ENCODE measurements around the gene LUZP1.
"Not testable (repeated sequence)": the region's sequence is repeated elsewhere in the genome, so short reads cannot be mapped to it uniquely, and the experiment has no call there.

Gene LUZP1

DNA sequence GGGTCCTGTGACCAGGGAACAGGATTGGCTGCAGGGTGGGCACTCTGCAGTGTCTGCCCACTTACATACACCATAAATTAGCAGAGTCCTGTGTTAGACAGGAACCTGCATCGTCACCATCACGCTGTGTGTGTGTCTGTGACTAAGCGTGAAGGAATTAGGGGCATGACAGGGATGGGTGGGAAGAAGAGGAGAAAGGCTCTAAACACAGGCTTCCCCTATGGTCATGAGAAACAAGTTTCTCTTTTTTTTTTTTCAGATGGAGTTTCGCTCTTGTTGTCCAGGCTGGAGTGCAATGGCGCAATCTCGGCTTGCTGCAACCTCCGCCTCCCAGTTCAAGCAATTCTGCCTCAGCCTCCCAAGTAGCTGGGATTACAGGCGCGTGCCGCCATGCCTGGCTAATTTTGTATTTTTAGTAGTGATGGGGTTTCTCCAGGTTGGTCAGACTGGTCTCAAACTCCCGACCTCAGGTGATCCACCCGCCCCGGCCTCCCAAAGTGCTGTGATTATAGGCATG lies 20.3 kb upstream of the LUZP1 start:
- DNase-seq (ENCODE audit: low read depth, low spot score), result not testable (repeated sequence)

- no peak for DNase-seq (ENCODE audit: low read depth, low spot score)
Observed at GRCh38 chr1:23188434-23188884, 19.8 kb upstream of the LUZP1 start.

DNA sequence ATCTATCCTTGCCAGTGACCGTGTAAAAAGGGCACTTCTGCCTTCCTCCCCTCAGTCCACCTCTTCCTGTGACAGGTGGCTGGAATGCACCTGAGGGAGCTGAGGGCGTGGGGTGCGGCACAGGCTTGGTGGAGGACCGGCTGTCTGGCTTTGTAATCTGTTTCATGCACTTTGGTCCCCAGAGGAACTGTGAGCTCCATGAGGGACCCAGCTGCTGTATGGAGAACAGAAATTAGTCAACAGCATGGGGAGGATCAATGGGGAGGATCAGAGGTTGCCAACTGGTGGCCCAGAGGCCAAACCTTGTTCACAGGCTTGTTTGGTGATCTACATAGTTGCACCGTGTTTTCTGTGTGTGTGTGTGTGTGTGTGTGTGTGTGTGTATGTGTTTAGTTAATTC lies 19.0 kb upstream of the LUZP1 start:
- no peak for DNase-seq (ENCODE audit: low read depth, low spot score)

- DNase-seq (ENCODE audit: low read depth, low spot score), result no peak
Observed at GRCh38 chr1:23185381-23185780, 16.7 kb upstream of the LUZP1 start.

GRCh38 chr1:23184212-23184934 lies 15.7 kb upstream of the LUZP1 start:
- DNase-seq (ENCODE audit: low read depth, low spot score), result no peak

- DNase-seq (ENCODE audit: low read depth, low spot score), result no peak
Observed at GRCh38 chr1:23179862-23180261, 11.2 kb upstream of the LUZP1 start.

- DNase-seq (ENCODE audit: low read depth, low spot score), result no peak
Observed at GRCh38 chr1:23178950-23179349, 10.3 kb upstream of the LUZP1 start.

DNA sequence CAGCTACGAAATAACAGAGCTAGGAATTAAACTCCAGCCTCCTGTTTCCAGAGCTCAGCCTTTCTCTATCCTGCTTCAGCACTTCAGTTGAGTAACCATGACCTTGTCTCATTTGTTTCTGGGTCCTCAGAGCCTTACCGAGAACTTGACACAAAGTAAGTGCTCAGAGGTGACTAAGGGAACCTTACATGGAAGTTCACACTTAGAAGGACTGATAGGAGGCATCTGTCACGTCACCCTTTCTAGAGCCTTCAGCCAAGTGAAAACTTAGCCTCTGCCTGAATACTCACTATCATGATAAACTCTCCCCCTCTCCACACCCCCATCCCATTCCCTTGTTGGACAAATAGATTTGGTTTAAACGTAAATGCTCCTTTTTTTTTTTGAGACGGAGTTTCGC lies 9.8 kb upstream of the LUZP1 start:
- DNase-seq (ENCODE audit: low read depth, low spot score), result no peak

GRCh38 chr1:23177438-23178380 lies 9.1 kb upstream of the LUZP1 start:
- DNase-seq (ENCODE audit: low read depth, low spot score), result no peak

DNA sequence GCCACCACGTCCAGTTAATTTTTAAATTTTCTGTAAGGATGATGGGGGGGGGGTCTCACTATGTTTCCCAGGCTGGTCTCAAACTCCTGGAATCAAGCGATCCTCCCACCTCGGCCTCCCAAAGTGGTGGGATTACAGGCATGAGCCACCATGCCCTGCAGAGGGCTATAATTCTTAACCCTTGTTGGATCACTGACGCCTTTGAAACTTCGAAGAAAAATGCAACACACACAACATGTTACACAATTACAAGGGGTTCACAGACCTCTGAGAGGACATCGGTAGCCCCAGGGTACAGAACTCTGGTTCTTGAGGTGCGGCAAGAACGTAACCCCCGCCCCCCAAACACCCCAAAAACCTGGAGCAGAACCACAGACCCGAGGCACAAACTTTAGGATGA lies 8.4 kb upstream of the LUZP1 start:
- DNase-seq (ENCODE audit: low read depth, low spot score), result no peak

DNA sequence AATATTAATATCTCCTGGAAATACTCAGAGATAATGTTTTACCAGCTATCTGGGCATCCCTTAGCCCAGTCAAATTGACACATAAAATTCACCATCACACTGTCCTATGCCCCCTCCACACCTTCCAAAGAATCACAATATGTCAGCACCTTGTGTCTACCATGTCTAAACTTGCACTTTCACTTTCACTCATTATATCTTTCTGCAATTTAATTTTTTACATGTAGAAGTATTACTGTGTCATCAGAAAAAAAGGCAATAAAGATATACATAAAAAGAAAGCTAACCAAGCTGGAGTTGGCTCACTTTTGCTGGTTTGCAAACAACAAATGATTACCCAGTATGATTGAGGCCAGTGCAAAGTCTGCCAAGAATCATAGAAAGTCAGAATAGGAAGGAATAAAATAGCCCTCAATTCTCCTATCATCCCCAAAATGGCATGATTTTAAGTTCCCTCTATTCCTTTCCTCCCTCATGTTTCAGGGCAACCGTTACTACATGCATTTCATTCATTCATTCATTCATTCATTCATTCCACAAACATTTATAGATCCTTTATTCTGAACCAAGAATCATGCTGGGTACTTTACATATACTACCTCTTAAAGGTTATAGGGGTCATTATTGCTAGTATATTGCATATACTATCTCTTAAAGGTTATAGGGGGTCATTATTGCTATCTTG lies 5.9 kb upstream of the LUZP1 start:
- DNase-seq (ENCODE audit: low read depth, low spot score), result no peak

DNA sequence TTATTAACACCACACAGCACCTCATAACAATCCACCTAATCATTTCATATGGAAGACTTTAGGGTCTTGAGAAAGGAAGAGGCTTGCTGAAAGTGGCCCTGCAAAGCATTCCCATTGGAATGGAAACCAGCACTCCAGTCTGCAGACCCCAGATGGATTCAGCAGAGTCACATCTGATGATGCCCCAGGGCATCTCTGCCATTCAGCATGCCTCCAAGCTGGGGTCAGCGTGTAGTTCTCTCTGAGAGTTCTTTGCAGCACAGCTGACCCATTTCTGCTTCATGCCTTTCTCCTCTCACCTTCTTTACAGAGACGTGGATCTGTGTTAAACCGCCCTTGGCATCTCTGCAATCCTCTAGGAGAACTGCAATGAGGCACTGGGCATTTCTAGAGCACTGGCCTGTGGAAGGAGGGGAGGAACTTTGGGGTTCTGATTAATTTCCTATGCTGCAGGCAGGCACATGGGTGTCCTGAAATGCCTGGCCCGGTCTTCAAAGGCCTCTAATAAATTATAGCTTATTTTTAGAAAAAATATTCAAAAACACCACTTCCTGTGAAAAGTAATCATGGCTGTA lies 2.6 kb upstream of the LUZP1 start:
- no peak for DNase-seq (ENCODE audit: low read depth, low spot score)

DNA sequence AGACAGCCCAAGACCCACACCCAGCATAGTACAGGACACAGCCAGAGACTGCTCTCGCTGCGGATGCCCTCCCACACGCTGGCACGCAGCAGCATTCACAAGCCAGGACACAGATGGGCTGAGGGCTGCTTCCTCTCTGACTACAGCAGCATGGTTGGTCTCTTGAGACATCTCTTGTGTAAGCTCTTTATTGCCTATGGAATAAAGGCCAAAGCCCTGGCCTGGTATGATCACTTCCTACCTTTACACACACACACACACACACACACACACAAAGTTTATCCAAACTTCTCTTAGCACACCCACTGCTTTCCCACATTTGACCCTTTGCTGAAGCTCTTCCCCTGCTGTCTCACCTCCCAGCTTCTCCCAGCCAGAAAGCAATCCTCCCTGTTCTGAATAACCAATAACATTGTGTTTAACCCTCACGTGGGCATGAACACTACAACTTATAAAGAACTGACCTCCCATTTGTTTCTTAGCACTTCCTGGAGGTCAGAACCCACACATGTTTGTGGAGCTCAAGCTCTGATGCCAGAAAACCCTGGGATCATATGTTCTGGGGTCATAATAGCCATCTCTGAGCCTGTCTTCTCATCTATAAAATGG lies 1.2 kb upstream of the LUZP1 start:
- DNase-seq (ENCODE audit: low read depth, low spot score), result no peak

- DNase-seq (ENCODE audit: low read depth, low spot score), result no peak
Observed at GRCh38 chr1:23169195-23169575, 529 bp upstream of the LUZP1 start.

DNA sequence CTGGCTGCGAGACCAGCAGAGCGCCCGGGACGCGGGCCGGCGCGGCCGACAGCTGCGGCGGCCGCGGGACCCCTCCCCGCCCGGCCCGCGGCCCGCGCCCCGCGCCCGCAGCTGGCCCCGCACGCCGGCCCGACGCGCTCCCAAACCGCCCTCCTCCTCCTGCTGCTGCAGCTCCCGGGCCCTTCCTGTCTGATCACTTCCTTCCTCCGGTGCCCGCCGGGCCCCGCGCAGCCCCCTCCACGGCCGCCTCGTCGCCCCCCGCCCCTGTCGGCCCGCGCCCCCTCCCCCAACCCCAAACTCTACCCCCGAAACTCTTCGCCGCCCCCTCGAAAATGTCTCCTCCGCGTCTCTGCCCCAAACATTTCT lies 594 bp downstream of the LUZP1 start:
- no peak for DNase-seq (ENCODE audit: low read depth, low spot score)

GRCh38 chr1:23167353-23168078 lies 1.1 kb downstream of the LUZP1 start:
- no peak for DNase-seq (ENCODE audit: low read depth, low spot score)

DNA sequence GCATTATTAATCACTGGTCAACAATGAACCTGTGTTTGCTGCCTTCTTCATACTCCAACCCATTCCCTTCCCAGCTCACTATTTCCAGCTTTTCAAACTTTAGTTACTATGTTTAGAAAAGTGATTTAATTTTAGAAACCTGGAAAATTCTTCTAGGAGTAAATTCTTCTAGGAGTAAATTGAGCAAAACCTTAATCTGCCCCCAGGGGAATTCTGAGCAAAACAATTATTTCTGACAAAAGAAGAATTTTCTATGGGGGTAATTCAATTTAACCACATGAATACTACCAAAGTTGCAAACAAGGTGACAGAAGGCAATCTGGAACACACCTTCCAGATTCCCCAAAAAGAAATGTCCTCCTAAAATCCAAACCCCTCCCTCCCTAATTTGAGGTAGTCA lies 1.8 kb downstream of the LUZP1 start:
- DNase-seq (ENCODE audit: low read depth, low spot score), result no peak

DNA sequence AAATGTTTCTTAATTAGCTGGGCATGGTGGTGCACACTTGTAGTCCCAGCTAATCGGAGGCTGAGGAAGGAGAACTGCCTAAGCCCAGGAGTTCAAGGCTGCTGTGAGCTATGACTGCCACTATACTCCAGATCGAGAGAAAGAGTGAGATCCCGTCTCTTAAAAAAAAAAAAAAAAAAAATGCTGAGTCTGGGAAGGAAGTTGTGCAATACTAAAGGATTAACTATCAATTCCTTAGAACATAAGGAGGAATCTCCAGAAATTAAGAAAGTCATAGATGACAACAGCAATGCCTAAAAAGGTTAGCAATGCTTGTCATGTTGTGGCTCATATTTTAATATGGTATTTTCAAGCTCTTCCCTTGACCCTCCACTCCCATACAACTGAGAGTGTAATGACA lies 5.3 kb downstream of the LUZP1 start:
- DNase-seq (ENCODE audit: low read depth, low spot score), result no peak

DNA sequence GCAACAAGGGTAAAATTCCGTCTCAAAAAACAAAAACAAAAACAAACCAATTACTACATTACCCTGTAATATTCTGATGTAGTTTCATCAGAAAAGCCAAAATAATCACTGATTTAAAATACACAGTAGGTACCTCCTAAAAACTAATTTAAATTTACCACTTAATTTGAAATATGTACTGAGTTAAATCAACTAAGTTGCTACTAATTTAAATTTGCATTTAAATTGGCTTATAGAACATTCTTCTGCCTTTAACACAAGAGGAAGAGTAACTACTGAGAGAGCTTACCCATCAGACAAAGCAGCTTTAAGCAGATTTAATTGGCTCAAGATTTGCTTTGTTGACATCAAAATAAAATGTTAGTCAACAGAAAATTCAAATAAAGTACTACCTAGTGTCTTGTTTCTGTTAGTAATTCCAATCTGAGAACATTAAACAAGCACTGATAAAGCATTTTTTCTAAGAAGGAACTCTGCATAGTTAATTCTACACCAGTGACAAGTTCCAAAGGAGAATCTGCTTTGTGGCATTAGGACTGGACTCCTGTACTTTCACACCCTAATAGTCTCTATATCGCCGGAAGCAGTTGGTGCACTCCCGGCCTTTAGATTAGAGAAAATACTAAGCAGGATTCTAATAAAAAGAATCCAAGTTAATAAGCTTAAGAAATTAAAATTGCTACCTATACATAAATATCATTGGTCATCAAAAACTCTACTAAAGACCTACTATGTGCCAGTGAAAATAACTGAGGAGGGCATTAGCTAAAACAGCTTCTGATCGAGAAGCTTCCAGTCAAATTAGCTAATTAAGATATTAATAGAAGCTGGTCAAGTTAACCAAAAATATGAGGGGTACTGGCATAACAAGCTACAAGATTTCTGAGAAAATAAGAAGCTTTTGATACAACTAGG lies 8.4 kb downstream of the LUZP1 start:
- DNase-seq (ENCODE audit: low read depth, low spot score), result no peak

DNA sequence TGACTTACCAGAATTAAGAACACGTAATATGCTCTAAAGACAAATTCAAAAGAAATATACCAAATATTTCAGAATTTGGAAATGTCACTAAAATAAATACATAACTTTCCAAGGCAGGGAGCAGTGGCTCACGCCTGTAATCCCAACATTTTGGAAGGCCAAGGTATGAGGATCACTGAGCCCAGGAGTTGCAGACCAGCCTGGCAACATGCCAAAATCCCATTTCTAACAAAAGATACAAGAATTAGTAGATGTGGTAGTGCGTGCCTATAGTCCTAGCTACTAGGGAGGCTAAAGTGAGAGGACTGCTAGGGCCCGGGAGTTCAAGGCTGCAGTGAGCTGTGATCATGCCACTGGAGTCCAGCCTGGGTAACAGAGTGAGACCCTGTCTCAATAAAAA lies 11.7 kb downstream of the LUZP1 start:
- DNase-seq (ENCODE audit: low read depth, low spot score), result no peak

All from smooth muscle cell of the brain vasculature (primary cell).